Ascending aorta (tissue), 2 donors: Measurements from ENCODE around the gene AP3S1. TPM values are rescaled to one million over a fixed set of nuclear protein-coding genes. Genes with fewer than 3 reads are reported as not detected.

Experiments
- DNase-seq, 2 donors: peaks; one replicate each; pipeline ENCODE4 v3.0.0-alpha.2; 2019; ENCODE audit warnings: low spot score in 2 of 2
- H3K27ac ChIP-seq, 2 donors: fragments of 200-600 bp; sonication (generic); one replicate each; pipeline ENCODE4 v1.5.1; 2016 to 2017; ENCODE audit warnings: mild to moderate bottlenecking in 1 of 2
- H3K27me3 ChIP-seq: fragments of 200-600 bp; sonication (generic); one replicate; pipeline ENCODE4 v1.5.1; 2017
- H3K36me3 ChIP-seq, 2 donors: fragments of 200-600 bp; sonication (generic); one replicate each; pipeline ENCODE4 v1.5.1; 2016
- H3K4me1 ChIP-seq, 2 donors: fragments of 200-600 bp; sonication (generic); one replicate each; pipeline ENCODE4 v1.5.1; 2016 to 2017; ENCODE audit warnings: mild to moderate bottlenecking in 1 of 2
- H3K4me3 ChIP-seq, 2 donors: fragments of 200-600 bp; sonication (generic); one replicate each; pipeline ENCODE4 v1.5.1; 2016 to 2017; ENCODE audit warnings: mild to moderate bottlenecking in 1 of 2
- H3K9me3 ChIP-seq, 2 donors: fragments of 200-600 bp; sonication (generic); one replicate each; pipeline ENCODE4 v1.5.1; 2016
- CTCF ChIP-seq, 3 experiments: fragments of 200-600 bp in 2 of 3; fragments of 450-650 bp in 1 of 3; sonication (generic) in 2 of 3; IDR thresholded peaks; one replicate each; pipeline ENCODE4 v1.5.1; 2016 to 2019; ENCODE audit warnings: antibody characterized with exemption in 3 of 3, mild to moderate bottlenecking in 1 of 3, moderate library complexity in 1 of 3
- intact Hi-C: fragments of 100-400 bp; cut with DNase I; formaldehyde crosslinking; loops from one replicate; pipeline ENCODE4 v1.15.1; 2023
- total RNA-seq: library from RNA; depleted of rRNA; stranded (reverse); fragments of >200 nt; gene quantifications from one replicate; pipeline ENCODE4 v1.1.0, GENCODE V29; 2016

AP3S1 gene
- total RNA-seq, result 140 TPM

GRCh38 chr5:115841382-115842088, at the start of gene AP3S1, which contains the start of gene ATG12:
Gene AP3S1, plus strand, starts transcription at chr5:115841935. Its CDS starts 103 bp downstream, at chr5:115842038.
Gene ATG12, minus strand, starts transcription at chr5:115841565. Its CDS starts 13 bp downstream, at chr5:115841552.
- peaks cover 9 to 12% of the 10 kb centered on the region in 2 donors for H3K36me3 ChIP-seq
- TF ChIP-seq CTCF (IDR thresholded peaks at IDR 0.05), result no peak
- intact Hi-C loops, result loop anchor here (2.0 to 5.0 kb wide), 5 partner anchors 215 to 674 kb away; partner anchors contain the start of genes CCDC112, COMMD10, FEM1C and TMED7
- peak; percentile 72 to 94 for DNase-seq
- no peaks in the 10 kb centered on the region for H3K27me3 ChIP-seq
- H3K4me3 ChIP-seq, result peak within 1 kb of the TSS; percentile 91 to 92
- peak within 1 kb of the TSS; percentile 94 to 96 for H3K27ac ChIP-seq
- no peaks in the 10 kb centered on the region for H3K9me3 ChIP-seq
- H3K4me1 ChIP-seq, result peaks cover 5 to 36% of the 10 kb centered on the region in 2 donors

GRCh38 chr5:115795700-115796099, 46.0 kb upstream of the AP3S1 start:
- H3K4me3 ChIP-seq, result no peak overlapping the region
- H3K27me3 ChIP-seq, result no peaks in the 10 kb centered on the region
- no peaks in the 10 kb centered on the region for H3K36me3 ChIP-seq
- no peak overlapping the region for H3K27ac ChIP-seq
- no peaks in the 10 kb centered on the region for H3K4me1 ChIP-seq
- intact Hi-C loops, result no loop called here
- H3K9me3 ChIP-seq, result no peaks in the 10 kb centered on the region
- no peak for TF ChIP-seq CTCF (IDR thresholded peaks at IDR 0.05)
- no peak for DNase-seq

- no peak for TF ChIP-seq CTCF (IDR thresholded peaks at IDR 0.05)
- H3K27me3 ChIP-seq, result no peaks in the 10 kb centered on the region
Observed at GRCh38 chr5:115796656-115797055, 45.1 kb upstream of the AP3S1 start.

GRCh38 chr5:115798252-115798651, 43.5 kb upstream of the AP3S1 start:
- no peak for TF ChIP-seq CTCF (IDR thresholded peaks at IDR 0.05)
- no peak for DNase-seq
- Histone ChIP-seq H3K4me3 (no peak overlapping the region), H3K9me3 (no peaks in the 10 kb centered on the region), H3K27ac (no peak overlapping the region), H3K36me3 (no peaks in the 10 kb centered on the region), H3K27me3 (no peaks in the 10 kb centered on the region), H3K4me1 (no peaks in the 10 kb centered on the region)
- intact Hi-C loops, result no loop called here

More at GRCh38 chr5:115796656-115797055, 45.1 kb upstream of the AP3S1 start:
- H3K4me3 ChIP-seq, result no peak overlapping the region
- no peaks in the 10 kb centered on the region for H3K4me1 ChIP-seq
- no peaks in the 10 kb centered on the region for H3K36me3 ChIP-seq
- H3K9me3 ChIP-seq, result no peaks in the 10 kb centered on the region
- no peak for DNase-seq
- H3K27ac ChIP-seq, result no peak overlapping the region
- intact Hi-C loops, result no loop called here

GRCh38 chr5:115800108-115800507, 41.6 kb upstream of the AP3S1 start:
- intact Hi-C loops, result no loop called here
- Histone ChIP-seq H3K4me1 (no peaks in the 10 kb centered on the region), H3K27me3 (no peaks in the 10 kb centered on the region), H3K27ac (no peak overlapping the region), H3K36me3 (peaks cover 1 to 14% of the 10 kb centered on the region in 2 donors), H3K9me3 (no peaks in the 10 kb centered on the region), H3K4me3 (no peak overlapping the region)
- no peak for DNase-seq
- TF ChIP-seq CTCF (IDR thresholded peaks at IDR 0.05), result no peak
